Fibroblast of lung (primary cell): ENCODE measurements around the gene SSBP3. TPM values are rescaled to one million over a fixed set of nuclear protein-coding genes. Genes with fewer than 3 reads are reported as not detected.

Source experiments
- DNase-seq, 2 donors: peaks; one replicate each; pipeline versions ENCODE4 v3.0.0 to v3.0.0-alpha.2; 2010; ENCODE audit warnings: low read depth in 2 of 2
- H2AFZ ChIP-seq: 2 replicates; pipeline ENCODE4 v1.5.1; 2012; ENCODE audit warnings: low read length, control low read depth, inconsistent platforms
- H3K27ac ChIP-seq: 2 replicates; pipeline ENCODE4 v1.5.1; 2011; ENCODE audit warnings: low read length, control low read depth; ENCODE audit not compliant: insufficient read depth
- H3K27me3 ChIP-seq: 2 replicates; pipeline ENCODE4 v1.5.1; 2011; ENCODE audit warnings: mild to moderate bottlenecking, low read length; ENCODE audit not compliant: control insufficient read depth, insufficient read depth
- H3K36me3 ChIP-seq: 2 replicates; pipeline ENCODE4 v1.5.1; 2011; ENCODE audit warnings: low read length; ENCODE audit not compliant: control insufficient read depth, insufficient read depth
- H3K4me1 ChIP-seq: 2 replicates; pipeline ENCODE4 v1.5.1; 2011; ENCODE audit warnings: low read length; ENCODE audit not compliant: control insufficient read depth, insufficient read depth; ENCODE audit errors: extremely low read depth
- H3K4me2 ChIP-seq: 2 replicates; pipeline ENCODE4 v1.5.1; 2011; ENCODE audit warnings: low read length, control low read depth; ENCODE audit not compliant: insufficient read depth; ENCODE audit errors: extremely low read depth
- H3K4me3 ChIP-seq, 4 experiments: fragments of 200-600 bp in 1 of 4; sonication (generic) in 1 of 4; replicated peaks in 1 of 4; 2 replicates each; pipeline ENCODE4 v1.5.1; 2011 to 2016; ENCODE audit warnings: low read length in 4 of 4, low read depth in 3 of 4, mild to moderate bottlenecking in 3 of 4, control low read depth in 2 of 4, inconsistent platforms in 1 of 4, mixed read lengths in 1 of 4; ENCODE audit not compliant: insufficient read depth in 1 of 4; ENCODE audit errors: control extremely low read depth in 1 of 4
- H3K79me2 ChIP-seq: 2 replicates; pipeline ENCODE4 v1.5.1; 2012; ENCODE audit warnings: mild to moderate bottlenecking, low read length, inconsistent platforms; ENCODE audit not compliant: control insufficient read depth, insufficient read depth
- H3K9ac ChIP-seq: 2 replicates; pipeline ENCODE4 v1.5.1; 2011; ENCODE audit warnings: mild to moderate bottlenecking, low read length, control low read depth; ENCODE audit not compliant: insufficient read depth
- H3K9me3 ChIP-seq: 2 replicates; pipeline ENCODE4 v1.5.1; 2012; ENCODE audit warnings: low read depth, low read length; ENCODE audit not compliant: control insufficient read depth, insufficient read depth
- H4K20me1 ChIP-seq: 2 replicates; pipeline ENCODE4 v1.5.1; 2011; ENCODE audit warnings: low read length; ENCODE audit not compliant: control insufficient read depth, insufficient read depth; ENCODE audit errors: extremely low read depth
- CTCF ChIP-seq, 2 donors: IDR thresholded peaks in 1 of 2; conservative IDR thresholded peaks in 1 of 2; 1 replicate in 1 of 2; 2 replicates in 1 of 2; pipeline ENCODE4 v1.5.1; 2011 to 2012; ENCODE audit warnings: low read length in 2 of 2, control low read depth in 1 of 2, inconsistent platforms in 1 of 2, low read depth in 1 of 2, mild to moderate bottlenecking in 1 of 2
- EZH2 ChIP-seq: IDR thresholded peaks from 2 replicates; pipeline ENCODE4 v1.5.1; 2012; ENCODE audit warnings: low read length, control low read depth, mild to moderate bottlenecking; ENCODE audit errors: missing control alignments
- polyA plus RNA-seq, 2 donors: library from polyadenylated mRNA; depleted of rRNA in 1 of 2; stranded (reverse) in 1 of 2; unstranded in 1 of 2; fragments of >200 nt; gene quantifications; 2 replicates each; pipeline ENCODE4 v1.2.1, GENCODE V29; 2011 to 2012; ENCODE audit warnings: missing spikeins in 1 of 2
- total RNA-seq: library from RNA; depleted of rRNA; stranded (reverse); fragments of >200 nt; gene quantifications from 2 replicates; pipeline ENCODE4 v1.2.1, GENCODE V29; 2014

SSBP3 gene
- total and polyA plus RNA-seq, 2 donors (not counting 1 experiment from before 2014, with no cell fraction given) = 9.4 to 26.4 TPM

GRCh38 chr1:54199765-54200518 is 206.3 kb downstream of the SSBP3 start, which contains the start of the genes CYB5RL and MRPL37:
TSS of gene CYB5RL (minus strand) at chr1:54200030. CDS start at chr1:54195616, 4,414 bp downstream.
TSS of gene MRPL37 (plus strand) at chr1:54200167. CDS start at chr1:54200244, 77 bp downstream.
- Histone ChIP-seq H3K9me3 (no peaks in the 10 kb centered on the region), H3K36me3 (peaks cover 4% of the 10 kb centered on the region), H3K27ac (peak within 1 kb of the TSS; percentile 73), H3K9ac (peak within 1 kb of the TSS; percentile 60), H3K4me1 (peaks cover 7% of the 10 kb centered on the region), H2AFZ (peak within 1 kb of the TSS; percentile 98), H3K4me2 (peak within 1 kb of the TSS; percentile 100), H4K20me1 (no peaks in the 10 kb centered on the region), H3K27me3 (no peaks in the 10 kb centered on the region), H3K4me3 (peak within 1 kb of the TSS; percentile 51 to 97 (median 76)), H3K79me2 (peaks cover 29% of the 10 kb centered on the region)
- DNase-seq = peak; percentile 98
- TF ChIP-seq CTCF (conservative IDR thresholded peaks at IDR 0.05 in 1 of 2, IDR thresholded peaks at IDR 0.05 in 1 of 2; ENCODE audit: low read depth in 1 of 2, low read length in 2 of 2) (no peak), EZH2 (no peak)

- TF ChIP-seq EZH2 = no peak
- no peak for TF ChIP-seq CTCF (conservative IDR thresholded peaks at IDR 0.05 in 1 of 2, IDR thresholded peaks at IDR 0.05 in 1 of 2; ENCODE audit: low read depth in 1 of 2, low read length in 2 of 2)
- peak in 1 of 2 donors; percentile 32 for DNase-seq
- Histone ChIP-seq H3K36me3 (peaks cover 2% of the 10 kb centered on the region), H3K4me2 (peak overlapping the region; percentile 100), H3K79me2 (peaks cover 27% of the 10 kb centered on the region), H2AFZ (peak overlapping the region; percentile 98), H3K27me3 (no peaks in the 10 kb centered on the region), H3K9me3 (no peaks in the 10 kb centered on the region), H3K9ac (peak overlapping the region; percentile 60), H4K20me1 (no peaks in the 10 kb centered on the region), H3K27ac (peak overlapping the region; percentile 65), H3K4me3 (peak overlapping the region; percentile 51 to 97 (median 76)), H3K4me1 (peaks cover 7% of the 10 kb centered on the region)
These were observed 206.9 kb downstream of the SSBP3 start for GRCh38 chr1:54199151-54199764.

- H3K36me3 ChIP-seq = peaks cover 4% of the 10 kb centered on the region
- no peak overlapping the region for H2AFZ ChIP-seq
- H3K79me2 ChIP-seq = no peaks in the 10 kb centered on the region
- H4K20me1 ChIP-seq = no peaks in the 10 kb centered on the region
- DNase-seq = no peak
- no peaks in the 10 kb centered on the region for H3K4me1 ChIP-seq
- no peak overlapping the region for H3K27ac ChIP-seq
- H3K9me3 ChIP-seq = no peaks in the 10 kb centered on the region
- no peaks in the 10 kb centered on the region for H3K27me3 ChIP-seq
- no peak overlapping the region for H3K4me3 ChIP-seq
- no peak overlapping the region for H3K9ac ChIP-seq
- no peak for TF ChIP-seq EZH2
- TF ChIP-seq CTCF (conservative IDR thresholded peaks at IDR 0.05 in 1 of 2, IDR thresholded peaks at IDR 0.05 in 1 of 2; ENCODE audit: low read depth in 1 of 2, low read length in 2 of 2) = no peak
- H3K4me2 ChIP-seq = no peak overlapping the region
These were observed 212.7 kb downstream of the SSBP3 start for GRCh38 chr1:54193453-54193852.
